Astrocyte (in vitro differentiated cells and primary cell): ENCODE results near the gene MAP1A. TPM values are rescaled to one million over a fixed set of nuclear protein-coding genes. Genes with fewer than 3 reads are reported as not detected.

Source experiments
- DNase-seq: peaks from one replicate; pipeline ENCODE4 v3.0.0-alpha.2; 2010; ENCODE audit warnings: low read depth
- FAIRE-seq: peaks from 2 replicates; lab custom pipeline; 2011; peaks lifted over from hg19 to GRCh38; lab: Jason Lieb, UNC
- H2AFZ ChIP-seq: 2 replicates; pipeline ENCODE4 v1.6.0; 2012; ENCODE audit warnings: low read depth, low read length, inconsistent platforms
- H3K27ac ChIP-seq: 2 replicates; pipeline ENCODE4 v1.5.1; 2011; ENCODE audit warnings: low read depth, low read length, inconsistent platforms
- H3K27me3 ChIP-seq: 2 replicates; pipeline ENCODE4 v1.6.0; 2011; ENCODE audit warnings: low read length, inconsistent platforms; ENCODE audit not compliant: insufficient read depth
- H3K36me3 ChIP-seq: 2 replicates; pipeline ENCODE4 v1.5.1; 2011; ENCODE audit warnings: low read length, inconsistent platforms; ENCODE audit not compliant: insufficient read depth
- H3K4me1 ChIP-seq: 2 replicates; pipeline ENCODE4 v1.5.1; 2011; ENCODE audit warnings: low read length, inconsistent platforms; ENCODE audit not compliant: insufficient read depth
- H3K4me2 ChIP-seq: 2 replicates; pipeline ENCODE4 v1.6.0; 2012; ENCODE audit warnings: low read length, inconsistent platforms
- H3K4me3 ChIP-seq: 2 replicates; pipeline ENCODE4 v1.5.1; 2011; ENCODE audit warnings: low read depth, mild to moderate bottlenecking, low read length, inconsistent platforms; ENCODE audit not compliant: insufficient read depth
- H3K79me2 ChIP-seq: 2 replicates; pipeline ENCODE4 v1.6.0; 2012; ENCODE audit warnings: mild to moderate bottlenecking, low read length, inconsistent platforms; ENCODE audit not compliant: insufficient read depth
- H3K9ac ChIP-seq: 2 replicates; pipeline ENCODE4 v1.6.0; 2012; ENCODE audit warnings: mild to moderate bottlenecking, low read length, inconsistent platforms
- H3K9me3 ChIP-seq: 2 replicates; pipeline ENCODE4 v1.5.1; 2012; ENCODE audit warnings: low read depth, mild to moderate bottlenecking, low read length, inconsistent platforms; ENCODE audit not compliant: insufficient read depth
- H4K20me1 ChIP-seq: 2 replicates; pipeline ENCODE4 v1.6.0; 2012; ENCODE audit warnings: low read length, inconsistent platforms; ENCODE audit not compliant: insufficient read depth
- H3K27ac Mint-ChIP-seq: one replicate; pipeline ENCODE4 v1.8.0; 2021; ENCODE audit warnings: mild to moderate bottlenecking, mixed read lengths; ENCODE audit not compliant: unreplicated experiment
- H3K27me3 Mint-ChIP-seq: one replicate; pipeline ENCODE4 v1.8.0; 2021; ENCODE audit warnings: low read depth, mixed read lengths; ENCODE audit not compliant: unreplicated experiment
- H3K36me3 Mint-ChIP-seq: one replicate; pipeline ENCODE4 v1.8.0; 2021; ENCODE audit warnings: low read depth, mixed read lengths; ENCODE audit not compliant: unreplicated experiment
- H3K4me1 Mint-ChIP-seq: one replicate; pipeline ENCODE4 v1.8.0; 2021; ENCODE audit warnings: low read depth, mixed read lengths; ENCODE audit not compliant: unreplicated experiment
- H3K4me3 Mint-ChIP-seq: one replicate; pipeline ENCODE4 v1.8.0; 2021; ENCODE audit warnings: mild to moderate bottlenecking, moderate library complexity, mixed read lengths; ENCODE audit not compliant: unreplicated experiment
- H3K9me3 Mint-ChIP-seq: one replicate; pipeline ENCODE4 v1.8.0; 2021; ENCODE audit warnings: mild to moderate bottlenecking, mixed read lengths; ENCODE audit not compliant: unreplicated experiment
- CTCF ChIP-seq: IDR thresholded peaks from 2 replicates; pipeline ENCODE4 v1.5.1; 2011; ENCODE audit warnings: low read depth, mild to moderate bottlenecking, inconsistent platforms, low read length, moderate library complexity; ENCODE audit not compliant: insufficient read depth
- EZH2 ChIP-seq: IDR thresholded peaks from 2 replicates; pipeline ENCODE4 v1.6.1; 2012; ENCODE audit warnings: mild to moderate bottlenecking, low read length, inconsistent platforms; ENCODE audit not compliant: insufficient read depth
- total RNA-seq: library from RNA; stranded (reverse); gene quantifications from 2 replicates; pipeline ENCODE4 v1.2.1, GENCODE V29; 2021

Gene MAP1A
- total RNA-seq, 1 donor from 2014 or later, result 142 TPM

GRCh38 chr15:43511012-43511885 lies 6.2 kb upstream of the MAP1A start:
- peaks cover 6% of the 10 kb centered on the region for H3K27me3 Mint-ChIP-seq
- Histone ChIP-seq H4K20me1 (no peaks in the 10 kb centered on the region), H3K9me3 (no peaks in the 10 kb centered on the region), H3K27me3 (no peaks in the 10 kb centered on the region), H3K4me2 (peak overlapping the region; percentile 97), H3K27ac (no peak overlapping the region), H3K9ac (peak overlapping the region; percentile 56), H3K79me2 (no peaks in the 10 kb centered on the region), H2AFZ (peak overlapping the region; percentile 73), H3K4me3 (peak overlapping the region; percentile 64), H3K4me1 (peaks cover 32% of the 10 kb centered on the region), H3K36me3 (no peaks in the 10 kb centered on the region)
- FAIRE-seq (no peak), DNase-seq (no peak)
- H3K4me3 Mint-ChIP-seq, result peak overlapping the region; percentile 81
- peaks cover 3% of the 10 kb centered on the region for H3K36me3 Mint-ChIP-seq
- TF ChIP-seq CTCF, result no peak
- TF ChIP-seq EZH2, result no peak
- peaks cover 41% of the 10 kb centered on the region for H3K4me1 Mint-ChIP-seq
- no peak overlapping the region for H3K27ac Mint-ChIP-seq
- no peaks in the 10 kb centered on the region for H3K9me3 Mint-ChIP-seq

- FAIRE-seq (no peak), DNase-seq (no peak)
- Histone ChIP-seq H3K9me3 (no peaks in the 10 kb centered on the region), H2AFZ (no peak overlapping the region), H3K4me2 (no peak overlapping the region), H3K36me3 (no peaks in the 10 kb centered on the region), H3K4me1 (peaks cover 43% of the 10 kb centered on the region), H3K9ac (no peak overlapping the region), H3K27ac (no peak overlapping the region), H3K79me2 (peaks cover 6% of the 10 kb centered on the region), H4K20me1 (peaks cover 1% of the 10 kb centered on the region), H3K27me3 (no peaks in the 10 kb centered on the region), H3K4me3 (no peak overlapping the region)
- Mint-ChIP-seq H3K27ac (peak overlapping the region; percentile 38), H3K9me3 (no peaks in the 10 kb centered on the region), H3K4me1 (peaks cover 41% of the 10 kb centered on the region), H3K27me3 (peaks cover 6% of the 10 kb centered on the region), H3K4me3 (peak overlapping the region; percentile 11), H3K36me3 (peaks cover 3% of the 10 kb centered on the region)
- TF ChIP-seq EZH2 (no peak), CTCF (no peak)
Measured at GRCh38 chr15:43513550-43513949, 3.9 kb upstream of the MAP1A start.
